ENCODE measurements around the gene OR51B2.
"Not testable (repeated sequence)": the region's sequence is repeated elsewhere in the genome, so short reads cannot be mapped to it uniquely, and the experiment has no call there.

OR51B2 gene, protein sequence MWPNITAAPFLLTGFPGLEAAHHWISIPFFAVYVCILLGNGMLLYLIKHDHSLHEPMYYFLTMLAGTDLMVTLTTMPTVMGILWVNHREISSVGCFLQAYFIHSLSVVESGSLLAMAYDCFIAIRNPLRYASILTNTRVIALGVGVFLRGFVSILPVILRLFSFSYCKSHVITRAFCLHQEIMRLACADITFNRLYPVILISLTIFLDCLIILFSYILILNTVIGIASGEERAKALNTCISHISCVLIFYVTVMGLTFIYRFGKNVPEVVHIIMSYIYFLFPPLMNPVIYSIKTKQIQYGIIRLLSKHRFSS

DNA sequence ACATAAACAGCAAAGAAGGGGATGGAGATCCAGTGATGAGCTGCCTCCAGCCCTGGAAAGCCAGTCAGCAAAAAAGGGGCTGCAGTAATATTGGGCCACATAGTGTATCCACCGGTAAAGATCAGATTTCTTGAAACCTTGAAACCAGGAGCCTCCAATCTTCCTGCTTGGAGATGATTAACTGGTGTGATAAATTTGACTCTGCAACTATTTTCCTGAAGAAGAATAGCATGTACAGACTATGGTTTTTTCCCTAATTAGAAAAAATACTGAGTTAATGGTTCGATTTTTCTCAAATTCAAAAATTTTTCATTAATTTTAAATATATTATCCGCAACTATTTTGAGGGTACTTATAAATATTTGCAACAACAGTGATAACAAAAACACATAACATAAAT lies at the start of gene OR51B2:
Gene OR51B2, minus strand, starts transcription at position 101 of the 400 bp plus-strand sequence. Its CDS starts 0 bp downstream, at position 101.
- no peak for DNase-seq

DNA sequence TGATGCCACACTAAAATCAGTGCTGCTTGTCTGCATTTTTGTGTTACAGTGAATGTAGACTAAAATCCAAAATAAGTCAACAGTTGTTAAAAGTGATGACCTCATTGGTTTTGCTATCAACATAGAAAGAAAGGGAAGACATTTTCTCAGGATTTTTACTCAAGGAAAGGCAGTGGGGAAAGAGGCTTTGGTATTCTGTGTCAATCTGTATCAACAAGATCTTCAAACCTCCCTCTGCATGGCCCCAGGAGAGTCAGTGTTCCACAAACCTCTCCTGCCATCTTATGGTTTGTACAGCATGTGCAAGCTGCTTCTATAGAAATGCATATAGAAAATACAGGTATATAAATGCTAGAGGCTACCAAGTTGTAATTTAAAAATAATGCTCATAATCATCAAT lies 45.7 kb upstream of the OR51B2 start:
- no peak for DNase-seq

DNA sequence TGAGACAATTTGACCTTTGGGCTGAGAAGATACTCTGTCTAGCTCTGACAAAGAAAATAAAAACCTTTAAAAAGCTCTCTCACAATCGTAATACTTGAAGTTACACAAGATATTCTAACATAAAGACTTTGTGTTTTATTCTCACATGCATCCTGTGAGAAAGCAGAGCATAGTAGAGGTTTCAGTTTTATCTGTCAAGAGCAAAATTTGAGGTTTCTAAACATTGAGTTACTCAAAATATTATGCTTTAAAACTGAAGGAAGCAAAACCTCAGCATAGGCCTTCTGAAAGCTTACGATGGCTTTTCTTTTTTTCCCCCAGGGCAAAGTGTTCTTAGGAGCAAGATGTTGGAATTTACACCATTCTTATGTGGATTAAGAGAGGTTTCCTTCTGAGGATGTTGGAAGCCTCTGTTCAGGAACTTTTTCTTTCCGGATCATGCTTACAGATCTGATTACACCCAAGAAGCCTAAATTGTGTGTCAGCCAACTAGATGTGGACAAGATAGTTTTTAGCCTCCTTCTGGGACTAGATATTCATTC lies 44.5 kb upstream of the OR51B2 start:
- no peak for DNase-seq

DNA sequence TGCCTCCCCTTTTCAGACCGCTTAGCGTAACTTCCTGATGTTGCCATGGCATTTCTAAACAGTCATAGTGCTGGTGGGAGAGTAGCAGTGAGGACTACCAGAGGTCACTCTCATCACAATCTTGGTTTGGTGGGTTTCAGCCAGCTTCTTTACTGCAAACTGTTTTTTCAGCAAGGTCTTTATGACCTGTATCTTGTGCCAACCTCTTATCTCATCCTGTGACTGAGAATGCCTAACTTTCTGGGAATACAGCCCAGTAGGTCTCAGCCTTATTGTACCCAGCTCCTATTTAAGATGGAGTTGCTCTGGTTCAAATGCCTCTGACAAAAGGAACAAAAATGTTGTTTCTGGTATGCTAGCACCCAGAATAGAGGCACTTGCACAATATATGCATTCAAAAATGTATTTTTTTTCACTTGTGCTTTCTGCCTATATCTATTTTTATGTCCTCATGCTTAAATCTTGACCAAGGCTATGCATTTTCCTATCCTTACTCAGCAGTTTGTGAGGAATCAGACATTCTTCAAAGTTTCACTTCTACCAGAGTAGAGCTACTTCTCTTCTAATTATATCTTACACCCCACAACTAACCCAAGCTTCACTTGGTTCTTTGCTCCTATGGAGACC lies 43.5 kb upstream of the OR51B2 start:
- DNase-seq = no peak

DNA sequence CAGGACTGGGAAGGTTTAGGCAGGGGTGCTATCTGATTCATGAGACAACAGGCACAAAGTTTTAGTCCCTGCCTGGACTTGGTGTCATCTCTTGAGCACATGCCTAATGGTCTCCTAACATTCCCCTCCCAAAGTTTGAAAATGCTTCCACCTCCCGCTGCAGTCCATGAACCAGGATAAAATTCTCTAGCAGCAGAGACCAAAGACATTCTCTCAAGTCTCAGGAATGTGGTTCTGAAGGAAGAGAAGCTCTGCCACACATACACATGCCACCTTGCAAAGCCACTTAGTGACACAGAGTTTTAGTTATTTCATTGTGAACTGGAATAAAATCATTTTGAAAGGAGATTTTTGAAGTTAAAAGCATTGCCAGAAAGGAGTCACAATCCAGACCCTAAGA lies 42.8 kb upstream of the OR51B2 start:
- no peak for DNase-seq

DNA sequence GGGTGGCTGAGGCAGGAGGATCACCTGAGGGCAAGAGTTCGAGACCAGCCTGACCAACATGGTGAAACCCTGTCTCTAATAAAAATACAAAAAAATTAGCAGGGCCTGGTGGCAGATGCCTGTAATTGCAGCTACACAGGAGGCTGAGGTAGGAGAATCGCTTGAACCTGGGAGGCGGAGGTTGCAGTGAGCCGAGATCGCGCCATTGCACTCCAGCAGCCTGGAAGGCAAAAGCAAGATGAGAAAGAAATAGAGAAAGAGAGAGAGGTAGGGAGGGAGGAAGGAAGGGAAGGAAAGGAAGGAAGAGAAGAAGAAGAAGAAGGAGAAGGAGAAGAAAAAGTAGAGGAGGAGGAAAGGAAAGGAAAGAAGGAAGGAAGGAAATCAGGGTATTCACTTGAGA lies 42.3 kb upstream of the OR51B2 start:
- DNase-seq = not testable (repeated sequence)

DNA sequence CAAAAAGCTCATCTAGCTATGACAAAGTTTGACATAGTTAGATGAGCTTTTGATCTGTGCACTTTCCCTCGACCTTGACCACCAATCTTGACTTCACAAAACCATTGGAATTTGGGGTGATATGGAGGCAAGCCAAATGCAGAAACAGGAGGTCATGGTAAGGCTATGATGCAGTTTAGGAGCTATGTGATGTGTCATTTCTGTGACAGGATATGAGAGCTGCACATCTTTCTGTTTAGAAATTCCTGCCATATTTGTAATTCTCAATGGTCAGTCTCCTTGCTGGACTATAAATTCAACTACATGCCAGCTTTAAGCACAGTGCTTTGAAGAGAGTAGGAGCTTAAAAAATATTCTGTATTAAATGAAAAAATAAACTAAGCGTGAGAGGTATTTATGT lies 40.1 kb upstream of the OR51B2 start:
- DNase-seq = no peak

DNA sequence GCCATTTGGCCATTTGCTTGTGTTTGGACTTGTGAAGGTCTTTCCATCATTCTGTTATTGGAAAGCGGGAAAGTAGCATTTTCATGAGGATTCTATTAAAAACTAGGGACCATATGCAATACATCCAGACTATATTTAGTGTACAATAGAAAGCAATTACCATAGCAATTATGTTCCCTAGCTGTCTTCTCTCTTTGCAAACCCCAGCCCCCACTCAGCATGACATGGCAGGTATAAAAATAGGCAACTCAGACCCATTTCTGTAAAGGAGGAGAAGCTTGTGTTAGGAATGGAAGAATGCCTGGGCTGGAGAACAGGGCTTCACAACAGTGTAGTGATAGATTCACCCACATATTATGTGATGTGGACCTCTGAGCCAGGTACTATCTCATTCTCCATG lies 39.6 kb upstream of the OR51B2 start:
- no peak for DNase-seq

DNA sequence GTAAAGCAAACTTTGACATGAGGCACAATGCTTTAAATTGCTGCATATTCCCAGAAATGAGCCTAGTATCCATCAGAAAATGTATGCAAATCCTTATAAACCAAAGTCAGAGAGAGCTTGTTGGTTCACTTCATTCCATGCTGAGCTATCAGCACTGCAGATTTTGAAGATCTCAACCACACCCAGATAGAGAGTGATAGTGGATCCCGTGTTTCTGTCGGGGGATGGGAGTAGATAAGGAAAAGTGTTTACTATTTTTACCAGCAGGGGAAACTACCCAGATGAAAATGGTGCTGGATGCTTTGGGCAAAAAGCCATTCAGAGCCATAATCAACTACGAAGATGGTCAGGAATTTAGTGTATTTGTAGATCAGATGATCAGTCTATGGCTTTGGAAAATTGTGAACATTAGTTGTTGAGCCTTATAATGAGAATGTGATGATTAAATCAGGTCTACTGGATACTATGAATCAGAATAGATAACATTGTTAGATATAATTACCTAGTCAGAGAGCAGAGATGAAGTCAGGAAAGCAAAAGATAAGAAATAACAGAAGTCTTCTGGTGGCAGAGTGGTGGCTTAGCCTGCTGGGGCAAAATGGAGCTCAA lies 38.0 kb upstream of the OR51B2 start:
- no peak for DNase-seq

DNA sequence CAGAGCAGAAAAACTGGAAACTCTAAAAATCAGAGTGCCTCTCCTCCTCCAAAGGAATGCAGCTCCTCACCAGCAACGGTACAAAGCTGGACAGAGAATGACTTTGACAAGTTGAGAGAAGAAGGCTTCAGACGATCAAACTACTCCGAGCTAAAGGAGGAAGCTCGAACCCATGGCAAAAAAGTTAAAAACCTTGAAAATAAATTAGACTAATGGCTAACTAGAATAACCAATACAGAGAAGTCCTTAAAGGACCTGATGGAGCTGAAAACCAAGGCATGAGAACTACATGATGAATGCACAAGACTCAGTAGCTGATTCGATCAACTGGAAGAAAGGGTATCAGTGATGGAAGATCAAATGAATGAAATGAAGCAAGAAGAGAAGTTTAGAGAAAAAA lies 31.9 kb upstream of the OR51B2 start:
- DNase-seq = not testable (repeated sequence)

DNA sequence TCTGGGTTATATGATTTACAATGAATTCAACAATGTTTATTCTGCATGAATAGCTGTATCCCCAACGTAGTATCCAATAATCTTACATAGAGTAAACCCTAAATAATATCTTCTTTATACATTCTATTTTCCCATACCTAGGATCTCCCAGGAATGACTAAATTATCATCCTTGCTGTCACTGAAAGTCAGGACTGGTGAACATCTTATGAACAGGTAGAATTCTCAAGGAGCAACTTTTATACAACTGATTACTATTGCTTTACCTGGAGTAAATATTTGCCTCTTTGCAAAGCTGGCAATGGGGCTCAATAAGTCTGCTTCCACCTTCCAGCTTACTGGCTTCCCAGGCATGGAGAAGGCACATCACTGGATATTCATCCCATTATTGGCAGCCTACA lies 27.1 kb upstream of the OR51B2 start, which contains the start of gene OR51B6:
Gene OR51B6, plus strand, starts transcription at position 301 of the 400 bp plus-strand sequence. Its CDS starts 0 bp downstream, at position 301.
- DNase-seq = no peak

DNA sequence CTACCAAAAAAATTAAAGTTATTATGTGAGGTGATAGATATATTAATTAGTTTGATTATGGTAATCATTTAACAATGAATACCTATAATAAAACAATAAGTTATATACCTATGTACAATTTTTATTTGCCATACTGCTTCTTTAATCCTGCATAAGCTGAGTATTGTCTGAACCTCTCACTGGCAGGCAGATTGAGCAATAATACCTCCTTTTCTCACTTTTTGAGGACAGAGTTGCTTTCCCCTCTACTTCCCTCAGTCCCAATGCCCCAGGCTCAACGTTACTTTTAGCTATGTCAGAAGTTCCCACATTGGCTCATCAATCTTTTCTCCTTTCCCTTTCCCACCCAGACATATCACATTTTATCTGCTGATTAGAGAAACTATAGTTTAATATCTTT lies 25.5 kb upstream of the OR51B2 start:
- no peak for DNase-seq

DNA sequence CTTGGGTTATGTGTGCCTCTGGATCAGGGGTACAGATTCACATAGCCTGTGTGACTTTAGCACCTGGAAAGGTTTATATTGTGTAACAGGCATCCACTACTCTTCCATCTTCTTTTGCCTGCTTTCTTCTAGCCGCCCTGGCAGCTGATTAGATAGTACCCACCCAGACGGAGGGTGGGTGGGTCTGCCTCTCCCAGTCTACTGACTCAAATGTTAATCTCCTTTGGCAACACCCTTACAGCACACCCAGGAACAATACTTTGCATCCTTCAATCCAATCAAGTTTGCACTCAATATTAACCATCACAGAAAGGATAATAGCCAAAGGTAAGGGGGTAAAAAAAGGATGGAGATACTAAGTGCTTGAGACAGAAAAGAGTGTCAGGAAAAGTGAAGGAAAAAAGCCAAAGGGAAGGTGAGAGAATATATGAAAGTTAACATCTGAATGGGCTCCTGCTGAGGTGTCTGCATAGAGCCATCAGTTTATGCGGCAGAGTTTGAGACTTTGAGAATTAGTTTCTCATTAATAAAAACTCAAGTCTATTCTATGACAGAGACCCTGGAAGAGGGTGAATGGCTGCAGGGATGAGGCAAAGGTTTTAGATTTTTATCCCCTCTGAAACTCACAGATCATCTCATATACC lies 24.6 kb upstream of the OR51B2 start:
- no peak for DNase-seq

DNA sequence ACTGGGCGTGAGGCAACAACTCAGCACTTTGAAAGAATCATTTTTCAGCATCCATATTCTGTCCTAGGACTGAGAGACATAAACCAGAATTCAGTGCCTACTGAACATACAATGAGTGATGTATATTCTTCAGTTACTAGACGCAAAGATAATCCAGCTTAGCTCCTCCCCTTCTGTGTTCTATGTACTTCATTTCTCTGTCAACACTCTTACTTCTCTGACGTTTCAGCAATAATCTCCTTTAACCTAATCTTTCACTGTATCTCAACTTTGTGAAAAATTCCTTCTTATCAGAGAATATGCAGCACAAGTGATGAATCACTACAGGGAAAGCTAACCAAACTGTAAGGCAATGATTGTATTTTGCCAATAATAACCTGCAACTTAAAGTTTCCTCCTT lies 21.7 kb upstream of the OR51B2 start:
- no peak for DNase-seq

DNA sequence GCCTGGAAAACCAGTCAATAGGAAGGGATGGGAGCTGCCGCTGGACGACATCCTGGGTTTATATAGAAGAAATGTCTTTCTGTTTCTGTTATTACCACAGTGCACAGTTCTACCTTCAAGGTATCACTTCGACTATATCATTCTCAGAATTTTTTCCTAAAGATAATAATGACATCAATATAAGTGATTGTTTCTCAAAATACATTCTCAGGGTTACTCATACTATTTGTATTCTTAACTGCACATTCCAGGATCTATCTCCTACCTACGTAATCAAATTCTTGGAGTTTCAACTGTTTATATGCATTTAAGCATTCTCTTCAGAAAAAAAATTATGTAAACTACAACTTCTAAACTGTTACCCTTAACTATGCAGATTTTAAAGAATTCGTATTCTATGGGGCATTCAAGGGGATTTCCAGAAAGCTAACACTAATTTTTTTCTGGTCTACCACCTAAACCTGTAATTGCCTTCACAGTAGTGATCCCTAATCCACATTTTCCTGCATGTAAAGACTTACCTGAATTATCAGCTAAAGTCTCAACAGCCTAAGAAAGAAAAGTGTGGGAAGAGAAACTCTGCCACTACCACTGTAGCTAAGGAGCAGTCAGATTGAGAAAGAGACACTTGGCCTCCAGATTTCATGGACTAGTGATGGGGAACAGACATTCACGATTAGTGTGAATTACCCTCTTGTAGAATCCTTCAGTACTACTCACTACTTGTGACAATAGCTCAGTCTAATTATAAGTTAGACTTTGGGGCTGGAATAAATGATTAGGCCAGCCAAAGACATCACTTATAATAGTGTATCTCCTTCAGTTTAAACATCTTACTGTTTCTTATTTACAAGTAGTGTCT lies 19.6 kb upstream of the OR51B2 start, which contains the start of gene OR51B5:
Gene OR51B5, minus strand, starts transcription at position 51 of the 862 bp plus-strand sequence. Its CDS starts 0 bp downstream, at position 51.
- no peak for DNase-seq

DNA sequence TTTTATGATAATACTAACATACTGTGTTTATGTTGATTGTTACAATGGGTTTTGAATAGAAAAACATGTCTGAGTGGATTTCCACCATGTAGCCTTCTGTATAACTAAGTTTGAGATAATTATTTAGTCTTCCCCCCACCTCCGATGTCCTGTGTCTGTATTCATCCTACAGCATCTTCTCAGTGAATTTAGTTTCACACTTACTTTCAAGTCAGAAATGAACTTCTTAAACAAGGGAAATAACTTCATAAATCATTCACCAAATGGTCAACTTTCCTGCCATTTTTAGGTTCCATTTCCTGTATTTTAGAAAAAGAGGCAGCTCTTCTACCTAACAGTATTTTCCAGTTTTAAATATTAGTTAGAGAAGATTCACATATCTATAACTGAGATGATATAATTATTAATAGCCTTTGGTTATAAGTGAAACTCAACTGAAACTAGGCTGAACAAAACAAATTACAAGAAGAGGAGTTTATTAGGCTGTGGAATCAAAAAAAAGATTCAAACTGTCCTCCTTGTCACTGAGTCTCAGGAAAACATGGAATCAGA lies 15.8 kb upstream of the OR51B2 start:
- no peak for DNase-seq

DNA sequence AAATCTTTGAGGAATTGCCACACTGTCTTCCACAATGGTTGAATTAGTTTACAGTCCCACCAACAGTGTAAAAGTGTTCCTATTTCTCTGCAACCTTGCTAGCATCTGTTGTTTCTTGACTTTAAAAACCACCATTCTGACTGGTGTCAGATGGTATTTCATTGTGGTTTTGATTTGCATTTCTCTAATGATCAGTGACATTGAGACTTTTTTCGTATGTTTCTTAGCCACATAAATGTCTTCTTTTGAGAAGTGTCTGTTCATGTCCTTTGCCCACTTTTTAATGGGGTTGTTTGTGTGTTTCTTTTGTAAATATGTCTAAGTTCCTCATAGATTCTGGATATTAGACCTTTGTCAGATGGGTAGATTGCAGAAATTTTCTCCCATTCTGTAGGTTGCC lies 13.2 kb upstream of the OR51B2 start:
- not testable (repeated sequence) for DNase-seq

DNA sequence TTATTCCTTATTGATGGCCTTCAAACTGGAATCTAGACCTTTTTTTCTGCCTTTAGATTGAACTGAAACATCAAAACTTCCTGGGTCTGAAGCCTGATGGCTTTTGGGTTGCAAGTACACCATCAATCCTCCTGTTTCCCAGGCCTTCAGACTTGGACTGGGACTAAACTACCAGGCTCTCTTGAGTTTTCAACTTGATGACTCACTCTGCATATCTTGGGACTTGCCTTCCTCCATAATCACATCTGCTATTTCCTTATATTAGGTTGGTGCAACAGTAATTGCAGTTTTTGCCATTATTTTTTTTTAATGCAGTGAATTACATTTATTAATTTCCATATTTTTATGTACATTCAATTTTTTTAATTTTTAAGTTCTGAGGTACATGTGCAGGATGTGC lies 12.2 kb upstream of the OR51B2 start:
- DNase-seq = no peak

DNA sequence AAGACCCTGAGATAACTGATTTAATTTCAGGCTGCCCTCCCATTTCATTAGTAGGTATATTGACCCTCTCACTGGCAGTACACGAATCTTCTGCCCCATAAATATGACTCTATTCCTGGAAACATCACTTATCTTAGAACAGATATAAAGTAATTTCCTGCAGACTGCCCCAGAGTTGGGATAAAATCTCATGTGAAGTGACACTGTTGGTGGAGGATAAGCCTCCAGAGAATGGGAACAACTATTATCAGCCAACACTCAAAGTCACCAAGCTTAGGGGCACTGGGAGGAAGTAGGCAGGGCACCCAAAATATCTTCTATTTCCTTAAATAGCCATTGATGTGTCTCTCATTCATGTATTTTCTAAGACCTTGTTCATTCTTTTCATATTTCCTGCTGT lies 11.1 kb upstream of the OR51B2 start:
- DNase-seq = no peak

DNA sequence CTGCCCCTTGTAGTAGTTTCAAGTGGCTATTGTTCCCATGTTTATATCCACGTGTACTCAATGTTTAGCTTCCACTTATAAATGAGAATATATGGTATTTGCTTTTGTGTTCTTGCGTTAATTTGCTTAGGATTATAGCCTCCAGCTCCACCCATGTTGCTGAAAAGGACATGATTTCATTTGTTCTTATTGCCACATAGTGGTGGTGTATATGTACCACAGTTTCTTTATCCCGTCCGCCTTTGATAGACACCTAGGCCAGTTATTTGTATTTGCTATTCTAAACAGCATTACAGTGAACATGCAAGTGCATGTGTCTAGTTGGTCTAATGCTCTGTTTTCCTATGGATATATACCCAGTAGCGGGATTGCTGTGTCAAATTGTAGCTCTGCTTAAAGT lies 6.8 kb downstream of the OR51B2 start:
- no peak for DNase-seq

DNA sequence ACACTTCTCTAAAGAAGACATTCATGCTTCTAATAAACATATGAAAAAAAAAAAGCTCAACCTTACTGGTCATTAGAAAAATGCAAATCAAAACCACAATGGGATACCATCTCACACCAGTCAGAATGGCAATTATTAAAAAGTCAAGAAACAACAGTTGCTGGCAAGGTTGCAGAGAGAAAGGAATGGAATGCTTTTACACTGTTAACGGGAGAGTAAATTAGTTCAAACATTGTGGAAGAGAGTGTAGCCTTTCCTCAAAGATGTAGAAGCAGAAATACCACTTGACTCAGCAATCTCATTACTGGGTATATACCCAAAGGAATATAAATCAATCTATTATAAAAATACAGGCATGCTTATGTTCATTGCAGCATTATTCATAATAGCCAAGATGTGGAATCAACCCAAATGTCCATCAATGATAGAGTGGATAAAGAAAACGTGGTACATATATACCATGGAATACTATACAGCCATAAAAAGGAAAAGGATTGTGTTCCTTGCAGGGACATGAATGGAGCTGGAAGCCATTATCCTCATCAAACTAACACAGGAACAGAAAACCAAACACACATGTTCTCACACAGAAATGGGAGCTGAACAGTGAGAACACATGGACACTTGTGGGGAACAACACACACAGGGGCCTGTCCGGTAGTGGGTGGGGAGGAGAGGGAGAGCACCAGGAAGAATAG lies 10.6 kb downstream of the OR51B2 start:
- not testable (repeated sequence) for DNase-seq
